GM11168 (cell line): ENCODE measurements around the gene ANP32A.
"Not testable (repeated sequence)": the region's sequence is repeated elsewhere in the genome, so short reads cannot be mapped to it uniquely, and the experiment has no call there.

Source experiments
- in situ Hi-C: fragments of 300-500 bp; cut with MboI; formaldehyde crosslinking; loops from one replicate; pipeline ENCODE4 v1.12.0; 2022; ENCODE audit warnings: low sequenced_read_pairs; ENCODE audit not compliant: unreplicated experiment

ANP32A gene

GRCh38 chr15:68820295-68821189 lies at the start of gene ANP32A:
ANP32A (minus strand) TSS chr15:68820895; CDS start chr15:68820751, 144 bp downstream.
- in situ Hi-C loops: no loop called here

DNA sequence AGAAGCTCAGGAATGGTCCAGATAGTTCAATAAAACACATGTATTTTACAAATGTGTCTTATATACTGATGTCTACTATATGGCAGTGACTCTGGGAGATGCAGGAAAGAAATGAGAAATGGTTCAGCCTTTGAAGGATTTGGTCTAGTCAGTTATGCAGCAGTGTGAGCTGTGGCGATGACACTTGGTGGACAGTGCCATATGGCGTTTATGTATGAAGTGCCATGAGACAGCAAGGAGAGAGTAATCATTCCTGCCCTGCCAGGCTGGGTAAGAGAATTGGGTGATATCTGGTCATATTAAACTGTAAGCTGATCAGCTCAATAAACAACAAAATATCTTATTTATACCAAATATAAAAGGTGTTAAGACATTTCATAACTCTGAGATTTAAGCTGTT lies 47.6 kb upstream of the ANP32A start:
- in situ Hi-C loops: no loop called here

GRCh38 chr15:68862415-68862814 lies 41.7 kb upstream of the ANP32A start:
- in situ Hi-C loops: no loop called here

- in situ Hi-C loops: not testable (repeated sequence)
Measured at GRCh38 chr15:68858666-68859065, 38.0 kb upstream of the ANP32A start.

DNA sequence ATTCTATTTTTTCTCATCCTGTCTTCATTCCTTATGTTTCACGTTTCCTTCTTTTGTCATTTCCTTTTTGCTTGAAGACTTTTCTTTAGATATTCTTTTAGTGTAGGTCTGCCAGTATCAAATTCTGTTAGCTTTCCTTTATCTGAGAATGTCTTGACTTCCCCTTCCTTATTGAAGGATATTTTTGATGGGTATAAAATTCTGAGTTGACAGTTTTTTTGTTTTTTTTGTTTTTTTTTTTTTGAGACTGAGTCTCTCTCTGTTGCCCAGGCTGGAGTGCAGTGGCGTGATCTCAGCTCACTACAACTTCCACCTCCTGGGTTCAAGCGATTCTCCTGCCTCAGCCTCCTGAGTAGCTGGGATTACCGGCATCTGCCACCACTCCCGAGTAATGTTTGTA lies 36.7 kb upstream of the ANP32A start:
- in situ Hi-C loops: not testable (repeated sequence)

DNA sequence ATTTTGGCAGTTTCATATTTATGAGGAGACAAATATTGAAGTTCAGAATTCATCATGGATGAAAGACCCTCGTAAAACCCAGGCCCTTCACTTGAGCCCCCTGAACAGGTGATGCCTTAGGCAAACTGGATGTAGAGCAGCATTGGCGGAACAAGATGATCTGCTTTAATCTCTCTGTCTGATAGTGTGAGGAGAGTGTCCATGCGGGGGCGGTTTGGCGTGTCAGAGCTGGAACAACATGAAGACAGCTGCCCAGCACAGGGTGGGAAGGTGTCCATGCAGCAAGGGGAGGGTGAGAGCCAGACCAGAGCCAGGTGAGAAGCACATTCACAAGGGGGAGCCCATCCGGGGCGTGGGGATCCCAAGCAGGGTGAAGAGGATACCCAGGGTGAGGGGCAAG lies 31.8 kb upstream of the ANP32A start:
- in situ Hi-C loops: no loop called here

DNA sequence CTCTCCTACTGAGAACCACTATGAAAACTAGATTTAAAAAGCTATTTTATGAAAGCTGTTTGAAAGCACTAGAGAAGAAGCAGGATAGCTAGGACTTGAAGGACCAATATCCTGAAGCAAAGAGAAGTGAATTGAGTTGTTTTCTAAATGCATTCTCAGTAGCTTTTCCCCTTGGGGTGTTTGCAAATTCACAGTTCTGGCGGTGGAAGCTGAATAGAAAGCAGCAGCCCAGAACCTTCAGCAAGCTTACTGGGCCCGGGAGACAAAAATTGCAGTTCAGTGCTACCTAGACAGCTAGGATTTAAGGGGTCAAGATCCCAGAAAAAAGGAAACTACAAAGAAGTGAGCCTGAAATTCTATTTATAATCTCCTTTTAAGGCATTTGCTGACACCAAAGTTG lies 31.3 kb upstream of the ANP32A start:
- in situ Hi-C loops: no loop called here

DNA sequence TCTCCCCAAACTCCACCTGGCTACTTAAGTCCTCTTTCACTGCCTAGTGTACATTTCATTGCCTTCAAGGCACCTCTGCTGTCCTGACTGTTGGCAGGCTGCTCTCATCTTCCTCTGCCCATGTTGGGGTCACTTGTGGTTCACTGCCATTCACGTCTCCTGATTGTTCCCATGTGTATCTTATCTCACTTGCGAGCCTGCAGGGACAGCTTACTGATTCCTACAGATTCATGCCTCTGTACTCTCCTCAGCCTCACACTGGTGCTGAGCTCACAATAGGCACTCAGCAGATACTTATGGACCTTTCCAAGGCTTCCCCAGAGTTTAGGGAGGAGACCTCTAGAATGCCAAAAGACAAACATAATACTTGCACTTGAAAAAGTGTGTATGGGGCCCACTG lies 28.8 kb upstream of the ANP32A start:
- in situ Hi-C loops: no loop called here

DNA sequence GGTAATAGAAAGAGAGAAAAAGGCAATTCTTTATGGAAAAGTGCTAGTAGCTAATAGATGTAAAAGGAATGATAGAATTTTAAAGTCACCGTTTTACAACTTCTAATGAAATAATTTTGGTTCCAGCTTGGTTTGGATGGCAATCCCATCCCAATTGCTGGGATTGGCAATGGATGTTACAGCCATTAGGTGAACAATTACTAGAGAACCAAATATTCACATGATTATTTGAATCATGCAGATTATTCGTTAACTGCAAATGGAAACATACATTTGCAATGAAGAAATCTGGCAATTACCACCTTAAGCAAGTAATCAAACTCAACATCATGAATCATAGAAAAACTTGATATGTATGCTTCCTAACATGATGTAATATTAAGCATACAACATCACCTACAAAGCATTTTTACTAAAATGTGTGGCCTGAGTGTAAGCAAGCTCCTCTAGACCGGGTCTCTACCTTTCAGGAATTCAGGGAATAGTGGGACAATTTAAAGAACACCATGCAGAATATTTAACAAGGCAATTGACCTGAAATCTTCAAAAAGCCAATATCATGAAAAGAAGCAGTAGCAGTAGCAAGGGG lies 26.2 kb upstream of the ANP32A start:
- in situ Hi-C loops: no loop called here

DNA sequence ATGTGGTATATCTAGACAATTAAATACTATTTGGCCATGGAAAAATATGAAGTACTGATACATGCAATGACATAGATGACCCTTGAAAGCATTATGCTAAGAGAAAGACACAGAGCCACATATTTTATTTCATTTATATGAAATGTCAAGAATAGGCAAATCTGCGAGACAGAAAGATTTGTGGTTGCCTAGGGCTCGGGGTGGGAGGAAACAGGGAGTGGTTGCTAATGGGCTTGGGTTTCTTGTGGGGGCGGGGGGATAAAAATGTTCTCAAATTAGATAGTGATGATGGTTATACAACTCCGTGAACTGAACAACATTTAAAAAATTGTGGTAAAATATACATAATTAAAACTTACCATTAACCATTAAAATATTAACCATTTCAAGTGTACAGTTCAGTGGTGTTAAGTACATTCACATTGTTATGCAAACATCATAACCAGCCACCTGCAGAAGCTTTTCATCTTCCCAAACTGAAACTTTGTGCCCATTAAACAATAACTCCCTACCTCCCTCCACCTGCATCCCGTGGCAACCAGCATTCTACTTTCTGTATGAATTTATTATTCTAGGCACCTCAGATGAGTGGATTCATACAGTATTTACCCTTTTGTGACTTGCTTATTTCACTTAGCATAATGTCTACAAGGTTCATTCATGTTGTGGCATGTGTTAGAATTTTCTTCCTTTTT lies 24.3 kb upstream of the ANP32A start:
- in situ Hi-C loops: no loop called here

GRCh38 chr15:68843425-68844311 lies 23.0 kb upstream of the ANP32A start:
- in situ Hi-C loops: no loop called here

DNA sequence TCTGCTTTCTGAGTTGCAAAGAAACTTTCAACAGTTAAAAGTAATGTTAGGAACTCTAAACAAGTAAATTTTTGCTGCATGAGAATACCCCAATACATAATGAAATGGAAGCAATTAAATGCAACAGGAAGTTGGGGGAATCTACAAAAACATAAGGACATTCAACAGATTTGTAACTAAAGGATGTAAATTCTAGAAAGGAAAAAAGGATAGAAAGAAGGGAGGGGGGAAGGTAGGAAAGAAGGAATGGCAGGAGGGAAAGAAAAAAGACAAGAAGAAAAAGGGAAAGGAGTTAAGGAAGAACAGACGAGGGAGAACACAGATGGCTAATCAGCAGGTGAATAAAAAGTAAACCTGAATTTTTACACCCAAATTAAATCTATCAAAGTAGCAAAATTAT lies 22.3 kb upstream of the ANP32A start:
- in situ Hi-C loops: no loop called here

DNA sequence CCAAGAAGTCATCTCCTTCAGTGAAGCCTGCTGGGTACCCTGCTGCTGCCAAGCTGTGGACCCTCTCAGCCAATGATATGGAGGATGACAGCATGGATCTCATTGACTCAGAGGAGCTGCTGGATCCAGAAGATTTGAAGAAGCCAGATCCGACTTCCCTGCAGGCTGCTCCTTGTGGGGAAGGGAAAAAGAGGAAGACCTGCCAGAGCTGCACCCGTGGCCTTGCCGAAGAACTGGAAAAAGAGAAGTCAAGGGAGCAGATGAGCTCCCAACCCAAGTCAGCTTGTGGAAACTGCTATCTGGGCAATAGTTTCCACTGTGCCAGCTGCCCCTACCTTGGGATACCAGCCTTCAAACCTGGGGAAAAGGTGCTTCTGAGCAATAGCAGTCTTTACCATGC lies 13.7 kb upstream of the ANP32A start:
- in situ Hi-C loops: no loop called here

- in situ Hi-C loops: no loop called here
Measured at GRCh38 chr15:68833700-68834331, 13.1 kb upstream of the ANP32A start.

GRCh38 chr15:68830141-68830785 lies 9.6 kb upstream of the ANP32A start:
- in situ Hi-C loops: no loop called here

- in situ Hi-C loops: no loop called here
Measured at GRCh38 chr15:68829068-68829467, 8.4 kb upstream of the ANP32A start.

GRCh38 chr15:68823561-68823960 lies 2.9 kb upstream of the ANP32A start:
- in situ Hi-C loops: no loop called here

DNA sequence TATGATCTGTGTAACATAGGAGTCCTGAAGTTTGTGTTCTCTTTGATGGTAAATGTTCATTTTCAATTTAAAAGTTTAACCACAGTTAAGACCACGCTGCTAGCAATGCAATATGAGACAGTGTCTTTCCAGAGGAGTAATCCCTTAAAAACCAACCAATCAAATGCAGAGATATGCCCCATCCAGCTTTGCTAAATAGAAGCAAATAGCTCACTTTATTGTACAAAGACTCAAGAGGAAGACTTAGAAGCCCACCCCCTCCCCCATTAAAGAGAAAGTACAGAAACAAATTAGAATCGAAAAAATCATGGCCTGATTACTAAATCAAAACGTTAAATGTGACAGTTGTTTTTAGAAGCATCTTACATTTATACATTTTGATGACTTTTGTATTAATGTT lies 2.1 kb upstream of the ANP32A start:
- in situ Hi-C loops: no loop called here

GRCh38 chr15:68821841-68822381 lies 1.2 kb upstream of the ANP32A start:
- in situ Hi-C loops: no loop called here
